Stimulated activated CD4-positive, alpha-beta T cell treated with anti-CD3 and anti-CD28 coated beads, Interleukin-12 subunit alpha, Interleukin-12 subunit beta, amount 100 ng/mL, for 24 hours (primary cell): ENCODE measurements around the gene PAOX.

Experiments
- DNase-seq, 2 experiments: peaks; one replicate each; pipeline ENCODE4 v3.0.0-alpha.2; 2020; ENCODE audit warnings: low read depth in 2 of 2

Gene PAOX

GRCh38 chr10:133379152-133379800 lies at the start of gene PAOX:
TSS of gene PAOX (plus strand) at chr10:133379262. CDS start at chr10:133379317, 55 bp downstream.
- DNase-seq = no peak

DNA sequence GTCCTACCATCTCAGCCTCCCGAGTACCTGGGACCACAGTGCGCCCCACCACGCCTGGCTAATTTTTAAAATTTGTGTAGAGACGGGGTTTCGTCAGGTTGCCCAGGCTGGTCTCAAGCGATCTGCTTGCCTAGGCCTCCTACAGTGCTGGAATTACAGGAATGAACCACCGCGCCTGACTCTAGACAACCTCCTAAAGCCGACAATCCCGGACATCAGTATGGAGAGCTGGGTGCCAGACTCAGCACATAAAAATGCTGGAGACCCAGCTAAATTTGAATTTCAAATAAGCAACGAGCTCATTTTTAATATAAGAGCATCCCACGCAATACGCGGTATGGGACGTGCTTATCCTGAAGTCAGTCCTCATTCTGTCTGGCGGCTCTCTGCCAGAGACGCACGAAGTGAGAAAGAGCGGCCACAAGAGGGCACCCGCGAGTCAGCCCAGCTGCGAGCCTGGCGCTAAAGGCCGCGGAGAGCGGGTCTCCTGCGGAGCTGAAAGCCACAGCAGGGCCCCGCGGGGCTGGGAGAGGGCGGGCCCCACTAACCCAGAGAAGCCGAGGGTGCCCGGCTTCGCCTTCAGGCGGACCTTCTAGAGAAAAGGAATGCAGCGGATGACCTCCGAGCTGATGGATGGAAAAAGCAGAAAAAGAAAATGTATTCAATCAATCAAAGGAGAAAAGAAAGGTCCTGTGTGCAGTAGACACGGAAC lies 49.4 kb upstream of the PAOX start:
- peak; percentile 77 to 85 for DNase-seq

DNA sequence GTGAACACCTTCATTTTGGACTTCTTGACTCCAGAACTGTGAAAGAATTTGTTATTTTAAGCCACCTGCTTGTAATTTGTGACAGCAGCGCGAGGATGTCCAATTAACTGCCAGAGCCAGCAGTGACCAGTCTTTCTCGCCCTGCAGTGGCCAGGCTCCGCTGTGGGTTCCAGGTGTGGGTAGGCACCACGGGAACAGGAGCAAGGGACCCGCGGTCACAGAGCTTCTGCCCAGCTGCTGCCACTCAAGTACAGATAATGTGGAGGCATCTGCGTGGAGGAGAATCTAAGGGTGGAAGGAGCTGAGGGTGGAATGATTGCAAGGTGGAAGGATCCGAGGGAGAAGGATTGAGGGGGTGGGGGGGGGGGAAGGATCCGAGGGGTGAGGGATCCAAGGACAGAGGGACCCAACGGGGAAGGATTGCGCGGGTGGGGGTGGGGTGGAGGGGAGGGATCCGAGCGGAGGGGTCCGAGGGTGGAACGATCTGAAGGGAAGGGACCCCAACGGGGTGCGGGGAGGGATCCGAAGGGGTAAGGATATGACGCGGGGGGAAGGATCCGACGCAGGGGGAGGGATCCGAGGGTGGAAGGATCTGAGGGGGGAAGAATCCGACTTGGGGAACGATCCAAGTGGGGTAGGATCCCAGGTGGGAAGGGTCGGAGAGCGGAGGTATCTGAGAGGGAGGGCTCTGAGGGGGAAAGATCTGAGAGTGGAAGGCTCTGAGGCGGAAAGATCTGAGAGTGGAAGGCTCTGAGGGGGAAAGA lies 45.9 kb upstream of the PAOX start:
- no peak for DNase-seq

DNA sequence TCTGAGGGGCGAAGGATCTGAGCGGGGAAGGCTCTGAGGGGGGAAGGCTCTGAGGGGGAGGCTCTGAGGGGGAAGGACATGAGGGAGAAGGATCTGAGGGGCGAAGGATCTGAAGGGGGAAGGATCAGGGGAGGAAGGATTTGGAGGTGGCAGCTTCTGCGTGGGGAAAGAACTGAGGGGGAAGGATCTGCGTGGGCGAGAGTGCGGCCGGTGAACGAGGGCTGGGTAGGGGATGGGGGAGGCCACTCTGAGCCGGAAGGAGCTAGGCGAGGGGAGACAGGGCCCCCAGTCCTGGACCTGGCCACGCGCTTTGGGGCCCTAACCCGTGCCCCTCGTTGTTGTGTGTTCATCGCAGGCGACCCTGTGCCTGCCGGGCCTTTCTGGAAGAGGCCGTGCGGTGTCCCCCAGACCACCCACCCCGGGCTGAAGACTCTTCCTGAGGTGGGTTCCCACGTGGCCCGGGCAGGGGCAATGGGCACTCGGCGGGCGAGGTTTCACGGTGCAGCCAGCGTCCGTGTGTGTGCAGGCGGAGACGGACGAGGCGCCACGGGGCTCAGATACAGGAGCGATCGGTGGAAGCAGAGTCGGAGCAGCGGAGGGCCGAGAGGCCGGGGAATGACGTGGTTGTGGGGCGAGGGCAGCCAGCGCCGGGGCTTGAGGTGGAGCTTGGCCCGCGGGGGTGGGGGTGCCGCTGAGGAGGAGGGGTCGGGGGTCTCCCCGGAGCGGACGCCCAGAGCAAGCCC lies 44.4 kb upstream of the PAOX start:
- DNase-seq = peak in 1 of 2 experiments; percentile 23

DNA sequence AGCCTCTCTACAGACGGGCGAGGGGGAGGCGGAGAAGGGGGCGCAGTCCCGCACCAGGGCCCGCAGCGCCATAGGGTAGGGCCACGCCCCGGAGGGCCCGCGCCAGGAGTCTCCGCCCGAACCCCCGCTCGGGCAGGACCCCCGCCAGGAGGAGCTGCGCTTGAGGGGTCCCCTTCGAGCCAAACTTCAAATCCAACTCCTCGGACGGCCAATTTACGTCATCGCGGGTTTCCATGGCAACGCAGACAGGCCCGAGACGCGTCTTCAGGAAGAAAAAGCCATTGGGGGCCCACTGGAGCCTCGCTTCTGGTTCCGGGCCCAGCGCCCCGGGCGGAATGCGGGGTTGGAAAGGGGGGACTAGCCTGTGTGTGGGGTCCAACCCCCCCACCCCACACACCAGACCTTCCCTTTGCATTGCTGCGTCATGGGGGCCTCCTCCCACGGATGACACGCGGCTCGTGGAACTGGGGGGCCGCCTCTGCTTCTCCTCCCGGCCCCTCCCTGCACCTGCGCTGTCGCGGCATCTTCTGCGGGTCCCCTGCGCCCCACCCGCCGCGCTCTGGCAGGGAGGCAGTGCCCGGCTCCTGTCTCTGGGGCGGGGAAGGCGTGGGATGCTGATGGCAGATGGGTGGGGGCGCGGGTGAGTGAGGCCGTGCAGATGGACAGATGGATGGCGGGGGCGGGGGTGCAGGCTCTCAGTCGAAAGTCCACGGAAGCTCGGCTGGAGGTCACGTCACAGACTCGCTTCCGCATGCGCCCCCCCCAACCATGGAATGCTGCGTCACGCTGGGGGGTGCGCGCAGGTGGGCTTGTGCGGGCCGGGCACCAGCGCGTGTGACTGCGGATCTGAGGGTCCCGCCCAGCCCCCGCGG lies 43.6 kb upstream of the PAOX start:
- peak; percentile 45 to 60 for DNase-seq

DNA sequence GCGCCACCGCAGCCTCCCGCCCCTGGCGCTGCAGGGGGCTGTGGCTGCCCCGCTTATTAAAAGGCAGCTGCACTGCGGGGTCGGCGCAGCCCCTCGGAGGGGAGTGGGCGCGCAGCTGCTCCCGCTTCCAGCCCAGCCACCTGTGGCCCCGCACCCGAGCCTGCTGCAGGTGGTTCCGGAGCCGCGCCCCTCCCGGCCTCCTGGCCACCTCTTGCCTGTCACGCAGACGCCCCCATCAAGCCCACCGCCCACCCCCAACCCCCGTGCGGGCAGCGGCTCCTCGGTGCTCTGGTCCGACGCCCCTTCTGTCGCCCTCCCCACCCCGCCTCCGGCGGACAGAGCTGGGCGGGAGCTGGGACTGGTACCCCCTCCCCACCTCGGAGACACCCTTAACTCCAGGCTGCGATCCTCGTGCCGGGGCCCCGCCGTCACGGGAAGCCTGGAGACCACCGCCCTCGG lies 42.9 kb upstream of the PAOX start:
- DNase-seq = no peak

DNA sequence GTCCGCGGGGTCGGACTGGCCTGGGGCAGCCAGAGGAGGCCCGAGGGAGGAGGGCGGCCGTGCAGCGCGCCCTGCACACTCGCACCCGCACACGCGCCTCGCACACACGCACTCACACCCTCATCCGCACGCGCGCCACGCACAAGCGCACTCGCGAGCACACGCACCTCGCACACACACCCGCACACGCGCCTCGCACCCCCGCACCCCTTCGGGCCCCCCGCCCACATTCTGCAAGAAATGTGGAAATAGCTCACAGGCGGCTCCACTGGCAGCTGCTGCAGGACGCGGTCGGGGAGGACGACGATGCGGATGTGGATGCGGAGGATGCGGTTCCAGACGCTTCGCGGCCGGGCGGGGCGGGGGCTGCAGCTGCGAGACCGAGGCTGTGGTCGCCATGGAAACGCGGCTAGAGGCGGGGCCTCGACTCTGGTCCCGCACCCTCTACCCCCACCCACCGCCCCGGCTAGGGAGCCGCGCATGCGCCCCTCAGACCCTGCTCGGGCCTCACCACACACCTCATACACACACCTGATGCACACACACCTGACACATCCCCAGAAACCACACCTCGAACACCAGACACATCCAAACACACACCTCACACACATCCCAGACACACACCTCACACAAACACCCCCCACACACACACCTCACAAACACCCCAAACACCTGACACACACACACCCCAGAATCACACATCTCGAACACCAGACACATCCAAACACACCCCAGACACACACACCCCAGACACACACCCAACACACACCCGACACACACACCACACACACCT lies 42.3 kb upstream of the PAOX start, which contains the start of gene CALY:
Gene CALY (minus strand): TSS at position 320 of the 793 bp plus-strand sequence. CDS start 7,907 bp downstream, outside the sequence.
- peak; percentile 24 to 47 for DNase-seq

GRCh38 chr10:133337370-133337725 lies 41.7 kb upstream of the PAOX start:
- no peak for DNase-seq

DNA sequence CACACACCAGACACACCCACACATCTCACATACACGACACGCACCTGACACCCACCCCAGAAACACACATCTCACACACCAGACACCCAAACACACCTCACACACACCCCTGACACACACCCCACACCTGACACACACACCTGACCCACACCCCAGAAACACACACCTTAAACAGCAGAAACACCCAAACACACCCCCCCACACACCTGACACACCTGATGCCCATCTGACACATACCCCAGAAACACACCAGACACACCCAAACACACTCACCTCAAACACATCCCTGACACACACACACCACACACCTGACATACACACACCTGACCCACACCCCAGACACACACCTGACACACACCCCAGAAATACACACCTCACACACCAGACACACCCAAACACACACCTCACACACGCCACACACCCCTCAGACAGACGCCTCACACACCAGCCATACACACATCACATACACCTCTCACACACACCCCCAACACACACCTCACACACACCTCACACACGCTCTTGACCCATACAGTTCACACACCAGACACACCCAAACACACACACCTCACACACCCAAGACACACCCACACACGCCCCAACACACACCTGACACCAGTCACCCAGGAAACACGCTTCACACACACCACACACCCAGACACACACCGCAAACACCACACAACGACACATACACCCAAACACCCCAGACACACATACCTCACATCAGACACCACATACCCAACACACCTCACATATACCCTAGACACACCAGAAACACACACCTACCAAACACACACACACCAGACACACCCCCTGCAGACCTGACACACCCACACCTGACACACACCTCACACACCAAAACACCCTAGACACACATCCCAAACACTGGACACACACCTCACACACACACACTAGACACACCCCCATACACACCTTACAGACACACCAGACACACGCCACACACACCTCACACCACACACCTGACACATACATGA lies 40.7 kb upstream of the PAOX start:
- no peak for DNase-seq

GRCh38 chr10:133339708-133340380 lies 39.2 kb upstream of the PAOX start:
- DNase-seq = no peak

- DNase-seq = no peak
Measured at GRCh38 chr10:133341983-133342382, 37.1 kb upstream of the PAOX start.

GRCh38 chr10:133342942-133343341 lies 36.1 kb upstream of the PAOX start:
- DNase-seq = no peak

DNA sequence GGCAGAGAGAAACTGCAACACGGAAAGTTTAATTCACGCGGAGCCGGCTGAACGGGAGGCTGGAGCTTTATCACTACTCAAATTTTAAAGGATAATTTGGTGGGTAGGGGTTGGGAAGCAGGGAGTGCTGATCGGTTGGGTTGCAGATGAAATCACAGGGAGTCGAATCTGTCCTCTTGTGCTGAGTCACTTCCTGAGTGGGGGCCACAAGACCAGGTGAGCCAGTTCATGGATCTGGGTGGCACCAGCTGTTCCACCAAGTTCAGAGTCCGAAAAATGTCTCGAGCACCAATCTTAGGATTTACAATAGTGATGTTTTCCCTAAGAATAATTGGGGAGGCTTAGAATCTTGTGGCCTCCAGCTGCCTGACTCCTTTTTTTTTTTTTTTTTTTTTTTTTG lies 35.5 kb upstream of the PAOX start:
- no peak for DNase-seq

GRCh38 chr10:133344236-133344635 lies 34.8 kb upstream of the PAOX start:
- no peak for DNase-seq

DNA sequence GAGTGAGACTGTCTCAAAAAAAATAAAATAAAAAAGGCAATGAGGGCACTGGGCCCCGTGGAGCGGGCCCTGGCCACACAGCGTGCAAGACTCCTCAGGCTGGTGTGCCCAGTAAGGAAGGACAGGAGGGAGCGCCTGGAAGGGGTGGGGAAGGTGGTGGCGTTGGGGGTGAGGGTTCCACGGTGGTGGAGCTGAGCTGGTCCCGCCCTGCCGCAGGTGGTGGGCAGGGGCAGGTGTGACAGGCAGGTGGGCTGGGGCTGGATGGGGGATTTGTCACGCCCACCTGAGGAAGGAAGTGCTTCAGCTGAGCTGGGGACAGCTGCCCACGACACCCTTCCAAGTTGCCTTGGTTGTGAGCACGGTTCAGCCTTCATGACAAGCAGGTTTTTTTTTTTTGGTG lies 32.6 kb upstream of the PAOX start:
- no peak for DNase-seq

DNA sequence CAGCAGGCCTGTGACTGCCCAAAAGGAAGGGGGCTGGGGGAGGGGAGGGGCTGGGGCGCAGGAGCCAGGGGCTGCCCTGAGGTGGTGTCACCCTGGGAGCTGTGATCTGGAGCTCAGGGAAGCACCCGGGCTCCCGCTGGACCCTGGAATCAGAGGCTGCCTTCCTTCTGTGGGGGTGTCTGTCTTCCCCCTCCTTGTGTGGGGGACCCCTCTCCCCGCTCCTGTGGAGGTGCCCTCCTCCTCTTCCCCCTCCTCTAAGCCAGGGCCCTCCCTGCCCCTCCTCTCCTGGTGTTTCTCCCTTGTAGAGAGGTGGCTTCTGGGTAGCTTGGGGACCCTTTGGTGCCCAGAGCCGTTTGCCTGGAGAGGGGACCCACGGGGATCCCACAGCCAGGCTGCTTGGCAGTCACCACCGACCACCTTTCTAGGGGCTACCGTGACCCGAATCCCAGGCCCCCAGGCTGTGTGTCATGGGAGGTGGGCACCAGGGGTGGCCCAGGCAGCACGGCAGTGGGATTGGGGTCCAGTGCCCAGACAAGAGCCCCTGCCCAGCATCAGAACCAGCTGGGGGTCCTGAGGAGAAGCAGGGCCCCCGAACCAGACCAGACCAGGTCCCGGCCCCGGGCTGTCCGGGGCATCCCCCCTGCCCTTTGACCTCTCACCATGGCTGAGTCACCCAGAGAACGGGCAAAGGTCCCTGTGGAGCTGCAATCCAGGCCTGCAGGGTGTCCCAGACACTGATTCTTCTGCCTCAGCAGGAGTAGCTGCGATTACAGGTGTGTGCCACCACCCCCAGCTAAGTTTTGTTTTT lies 31.1 kb upstream of the PAOX start:
- no peak for DNase-seq

- DNase-seq = no peak
Measured at GRCh38 chr10:133349160-133349568, 29.9 kb upstream of the PAOX start.
